HT1080 (cell line): ENCODE data around the gene FAM78B. TPM values are rescaled to one million over a fixed set of nuclear protein-coding genes. Genes with fewer than 3 reads are reported as not detected.

ENCODE experiments used
- small RNA-seq: library from RNA; depleted of rRNA; stranded (forward); fragments of <200 nt; gene quantifications from one replicate; pipeline ENCODE3, GENCODE V24; 2014
- total RNA-seq: library from RNA; depleted of rRNA; stranded (reverse); fragments of >200 nt; shearing (Covaris generic); gene quantifications from 2 replicates; pipeline ENCODE4 v1.2.3, GENCODE V29; 2014

The FAM78B gene
- total RNA-seq, 1 experiment from 2014 or later, result 3.6 TPM

Small RNA genes within 50 kb of the gene (small RNA-seq; reads per million reads assigned to genes)
- gene MIR921 (not detected), gene RNA5SP64 (not detected)
